WTC11 (cell line): ENCODE data around the gene MRTFA. TPM values are rescaled to one million over a fixed set of nuclear protein-coding genes. Genes with fewer than 3 reads are reported as not detected.

Experiments
- ATAC-seq: fragments of 200-7000 bp; cut with Tn5 transposase; 2 replicates; pipeline ENCODE4 v1.10.0; 2021; ENCODE audit warnings: mild to moderate bottlenecking, moderate library complexity
- CTCF ChIA-PET: fragments of 300-600 bp; sonication (Branson Sonifier 250); formaldehyde crosslinking; loops from one replicate; lab custom pipeline; 2021; ENCODE audit warnings: antibody characterized with exemption; lab: Charles Lee
- POLR2A ChIA-PET: fragments of 350-600 bp; sonication (Branson Sonifier 250); formaldehyde crosslinking; loops from one replicate; lab custom pipeline; 2021; ENCODE audit warnings: antibody characterized with exemption; lab: Charles Lee
- DNase-seq: peaks from one replicate; pipeline ENCODE4 v3.0.0; 2021; ENCODE audit warnings: low spot score
- H3K27ac Mint-ChIP-seq: 2 replicates; pipeline ENCODE4 v1.8.0; 2021; ENCODE audit warnings: mixed read lengths
- H3K27me3 Mint-ChIP-seq: 2 replicates; pipeline ENCODE4 v1.8.0; 2021; ENCODE audit warnings: low read depth, mild to moderate bottlenecking, moderate library complexity, mixed read lengths
- H3K36me3 Mint-ChIP-seq: 2 replicates; pipeline ENCODE4 v1.8.0; 2021; ENCODE audit warnings: mixed read lengths
- H3K4me1 Mint-ChIP-seq: 2 replicates; pipeline ENCODE4 v1.8.0; 2022; ENCODE audit warnings: mixed read lengths
- H3K4me3 Mint-ChIP-seq: 2 replicates; pipeline ENCODE4 v1.8.0; 2021; ENCODE audit warnings: mild to moderate bottlenecking, moderate library complexity, mixed read lengths
- H3K9me3 Mint-ChIP-seq: 2 replicates; pipeline ENCODE4 v1.8.0; 2021; ENCODE audit warnings: mixed read lengths
- JUN ChIP-seq: sonication (generic); formaldehyde crosslinking; IDR thresholded peaks from 2 replicates; pipeline ENCODE4 v1.8.0; 2023; ENCODE audit warnings: mild to moderate bottlenecking, missing genetic modification reagents
- ZNF138 ChIP-seq: sonication (generic); formaldehyde crosslinking; conservative IDR thresholded peaks from 2 replicates; pipeline ENCODE4 v1.8.1; 2022; ENCODE audit warnings: mild to moderate bottlenecking, moderate library complexity, missing genetic modification reagents
- ZNF232 ChIP-seq: sonication (generic); formaldehyde crosslinking; IDR thresholded peaks from 2 replicates; pipeline ENCODE4 v1.8.0; 2022; ENCODE audit warnings: mild to moderate bottlenecking, missing genetic modification reagents
- ZNF416 ChIP-seq: fragments of 250-450 bp; sonication (Bioruptor Pico); IDR thresholded peaks from 2 replicates; pipeline ENCODE4 v1.9.0; 2021; ENCODE audit warnings: mild to moderate bottlenecking, inconsistent platforms
- total RNA-seq: library from RNA; stranded (reverse); gene quantifications from 3 replicates; pipeline ENCODE4 v1.2.3, GENCODE V29; 2021
- TF ChIP-seq, protein P1 (sequence below): sonication (generic); formaldehyde crosslinking; IDR thresholded peaks from 2 replicates; pipeline ENCODE4 v1.8.1; 2023; ENCODE audit warnings: mild to moderate bottlenecking, missing genetic modification reagents
- TF ChIP-seq, protein P2 (sequence below): sonication (generic); formaldehyde crosslinking; IDR thresholded peaks from 2 replicates; pipeline ENCODE4 v1.8.1; 2022; ENCODE audit warnings: low read depth, missing genetic modification reagents, borderline replicate concordance
- TF ChIP-seq, protein P3 (sequence below): sonication (generic); formaldehyde crosslinking; conservative IDR thresholded peaks from 2 replicates; pipeline ENCODE4 v1.8.1; 2022; ENCODE audit warnings: mild to moderate bottlenecking, missing genetic modification reagents
- TF ChIP-seq, protein P4 (sequence below): sonication (generic); formaldehyde crosslinking; IDR thresholded peaks from 2 replicates; pipeline ENCODE4 v1.8.1; 2022; ENCODE audit warnings: low read depth, mild to moderate bottlenecking, moderate library complexity, missing genetic modification reagents, borderline replicate concordance
- TF ChIP-seq, protein P5 (sequence below): sonication (generic); formaldehyde crosslinking; IDR thresholded peaks from 2 replicates; pipeline ENCODE4 v1.8.1; 2023; ENCODE audit warnings: mild to moderate bottlenecking, missing genetic modification reagents
- TF ChIP-seq, protein P6 (sequence below): sonication (generic); formaldehyde crosslinking; conservative IDR thresholded peaks from 2 replicates; pipeline ENCODE4 v1.8.1; 2023; ENCODE audit warnings: mild to moderate bottlenecking, low read depth, missing genetic modification reagents, moderate library complexity
- TF ChIP-seq, protein P7 (sequence below): sonication (generic); formaldehyde crosslinking; IDR thresholded peaks from 2 replicates; pipeline ENCODE4 v1.8.0; 2022; ENCODE audit warnings: mild to moderate bottlenecking, missing genetic modification reagents
- TF ChIP-seq, protein P8 (sequence below): sonication (generic); formaldehyde crosslinking; IDR thresholded peaks from 2 replicates; pipeline ENCODE4 v1.8.1; 2023; ENCODE audit warnings: mild to moderate bottlenecking, missing genetic modification reagents, moderate library complexity

MRTFA gene
- total RNA-seq, 1 experiment from 2014 or later = 48.4 TPM

DNA sequence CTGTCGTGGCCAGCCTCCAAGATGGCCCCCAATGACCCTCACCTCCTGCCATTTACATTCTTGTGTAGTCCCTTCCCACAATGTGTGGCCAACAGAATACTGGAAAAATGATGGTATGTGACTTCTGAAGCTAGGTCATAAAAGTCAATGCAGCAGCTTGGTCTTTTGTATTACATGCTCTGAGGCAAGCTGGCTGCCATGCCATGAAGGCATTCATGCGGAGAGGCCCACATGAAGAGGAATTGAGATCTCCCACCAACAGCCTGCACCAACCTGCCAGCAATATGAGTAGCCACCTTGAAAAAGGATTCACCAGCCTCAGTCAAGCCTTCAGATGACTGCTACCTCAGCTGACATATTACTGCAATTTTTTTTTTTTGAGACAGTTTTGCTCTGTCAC is 4.6 kb downstream of the MRTFA start (continued):
- TF ChIP-seq, protein P1, sequence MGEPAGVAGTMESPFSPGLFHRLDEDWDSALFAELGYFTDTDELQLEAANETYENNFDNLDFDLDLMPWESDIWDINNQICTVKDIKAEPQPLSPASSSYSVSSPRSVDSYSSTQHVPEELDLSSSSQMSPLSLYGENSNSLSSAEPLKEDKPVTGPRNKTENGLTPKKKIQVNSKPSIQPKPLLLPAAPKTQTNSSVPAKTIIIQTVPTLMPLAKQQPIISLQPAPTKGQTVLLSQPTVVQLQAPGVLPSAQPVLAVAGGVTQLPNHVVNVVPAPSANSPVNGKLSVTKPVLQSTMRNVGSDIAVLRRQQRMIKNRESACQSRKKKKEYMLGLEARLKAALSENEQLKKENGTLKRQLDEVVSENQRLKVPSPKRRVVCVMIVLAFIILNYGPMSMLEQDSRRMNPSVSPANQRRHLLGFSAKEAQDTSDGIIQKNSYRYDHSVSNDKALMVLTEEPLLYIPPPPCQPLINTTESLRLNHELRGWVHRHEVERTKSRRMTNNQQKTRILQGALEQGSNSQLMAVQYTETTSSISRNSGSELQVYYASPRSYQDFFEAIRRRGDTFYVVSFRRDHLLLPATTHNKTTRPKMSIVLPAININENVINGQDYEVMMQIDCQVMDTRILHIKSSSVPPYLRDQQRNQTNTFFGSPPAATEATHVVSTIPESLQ = no peak
- TF ChIP-seq, all 79 proteins: peak for 0

DNA sequence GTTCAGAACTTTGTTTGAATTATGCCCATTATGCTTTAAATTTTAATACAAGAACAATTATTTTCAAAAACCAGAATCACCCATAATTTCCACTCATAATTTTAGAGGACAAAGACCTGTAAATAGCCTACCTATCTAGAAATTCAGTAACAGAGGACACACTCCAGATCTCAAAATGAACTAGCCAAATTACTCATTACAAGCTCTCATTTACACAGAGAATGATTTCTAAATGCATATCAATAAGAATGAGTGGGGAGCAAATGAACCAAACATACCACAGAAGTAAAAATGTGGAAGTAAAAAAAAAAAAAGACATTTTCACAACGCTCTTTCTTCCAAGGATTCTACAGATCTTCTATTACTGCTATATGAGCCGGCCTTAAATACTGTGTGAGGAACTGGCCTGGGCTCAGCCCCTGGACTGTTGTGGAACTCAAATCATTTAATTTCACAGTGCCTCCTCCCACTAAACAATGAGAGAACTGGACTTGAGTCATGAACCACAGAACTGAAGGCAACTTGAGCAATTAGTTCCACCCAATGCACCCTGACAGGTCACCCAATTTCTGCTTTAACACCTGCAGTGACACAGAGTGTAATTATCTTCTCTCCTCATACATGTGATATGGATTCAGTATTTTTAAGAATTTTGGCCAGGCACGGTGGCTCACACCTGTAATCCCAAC is 8.0 kb downstream of the MRTFA start:
- Mint-ChIP-seq H3K27ac (peak overlapping the region; percentile 78), H3K9me3 (no peaks in the 10 kb centered on the region), H3K4me1 (peaks cover 19% of the 10 kb centered on the region), H3K36me3 (no peaks in the 10 kb centered on the region), H3K4me3 (no peak overlapping the region), H3K27me3 (no peaks in the 10 kb centered on the region)
- no peak for ATAC-seq
- no peak for DNase-seq
- TF ChIP-seq, protein P2, sequence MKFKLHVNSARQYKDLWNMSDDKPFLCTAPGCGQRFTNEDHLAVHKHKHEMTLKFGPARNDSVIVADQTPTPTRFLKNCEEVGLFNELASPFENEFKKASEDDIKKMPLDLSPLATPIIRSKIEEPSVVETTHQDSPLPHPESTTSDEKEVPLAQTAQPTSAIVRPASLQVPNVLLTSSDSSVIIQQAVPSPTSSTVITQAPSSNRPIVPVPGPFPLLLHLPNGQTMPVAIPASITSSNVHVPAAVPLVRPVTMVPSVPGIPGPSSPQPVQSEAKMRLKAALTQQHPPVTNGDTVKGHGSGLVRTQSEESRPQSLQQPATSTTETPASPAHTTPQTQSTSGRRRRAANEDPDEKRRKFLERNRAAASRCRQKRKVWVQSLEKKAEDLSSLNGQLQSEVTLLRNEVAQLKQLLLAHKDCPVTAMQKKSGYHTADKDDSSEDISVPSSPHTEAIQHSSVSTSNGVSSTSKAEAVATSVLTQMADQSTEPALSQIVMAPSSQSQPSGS (CRISPR knock-in tag) = no peak
- ChIA-PET CTCF (interaction anchor here (1.2 kb wide), 1 partner anchor 192 kb away, joined by 4 read pairs; no protein-coding TSS in a partner anchor), POLR2A (no interaction called here)

DNA sequence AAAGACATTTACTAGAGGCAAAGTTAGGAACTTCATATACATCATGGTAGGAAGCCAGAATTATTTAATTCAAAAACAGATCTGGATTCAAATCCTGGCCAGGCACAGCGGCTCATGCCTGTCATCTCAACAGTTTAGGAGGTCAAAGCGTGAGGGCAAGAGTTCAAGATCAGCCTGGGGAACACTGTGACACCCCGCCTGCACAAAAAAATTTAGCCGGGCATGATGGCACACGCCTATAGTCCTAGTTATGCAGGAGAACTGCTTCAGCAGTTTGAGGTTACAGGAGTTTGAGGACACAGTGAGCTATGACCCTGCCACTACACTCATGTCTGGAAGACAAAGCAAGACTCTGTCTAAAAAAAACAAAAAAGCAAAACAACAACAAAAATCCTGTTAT is 8.9 kb downstream of the MRTFA start:
- ATAC-seq = no peak
- no peaks in the 10 kb centered on the region for H3K27me3 Mint-ChIP-seq
- H3K4me3 Mint-ChIP-seq = no peak overlapping the region
- H3K4me1 Mint-ChIP-seq = peaks cover 19% of the 10 kb centered on the region
- peaks cover 4% of the 10 kb centered on the region for H3K36me3 Mint-ChIP-seq
- DNase-seq = no peak
- POLR2A ChIA-PET = no interaction called here
- no peak for TF ChIP-seq ZNF416 (CRISPR knock-in tag)
- TF ChIP-seq, protein P3, sequence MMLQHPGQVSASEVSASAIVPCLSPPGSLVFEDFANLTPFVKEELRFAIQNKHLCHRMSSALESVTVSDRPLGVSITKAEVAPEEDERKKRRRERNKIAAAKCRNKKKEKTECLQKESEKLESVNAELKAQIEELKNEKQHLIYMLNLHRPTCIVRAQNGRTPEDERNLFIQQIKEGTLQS (CRISPR knock-in tag) = no peak
- TF ChIP-seq, all 79 proteins: peak for 0
- peaks cover 5% of the 10 kb centered on the region for H3K9me3 Mint-ChIP-seq
- H3K27ac Mint-ChIP-seq = peak overlapping the region; percentile 60
- CTCF ChIA-PET = interaction anchor here (0.5 to 1.2 kb wide), 2 partner anchors 63 to 191 kb away, joined by 3 to 4 read pairs; no protein-coding TSS in a partner anchor

DNA sequence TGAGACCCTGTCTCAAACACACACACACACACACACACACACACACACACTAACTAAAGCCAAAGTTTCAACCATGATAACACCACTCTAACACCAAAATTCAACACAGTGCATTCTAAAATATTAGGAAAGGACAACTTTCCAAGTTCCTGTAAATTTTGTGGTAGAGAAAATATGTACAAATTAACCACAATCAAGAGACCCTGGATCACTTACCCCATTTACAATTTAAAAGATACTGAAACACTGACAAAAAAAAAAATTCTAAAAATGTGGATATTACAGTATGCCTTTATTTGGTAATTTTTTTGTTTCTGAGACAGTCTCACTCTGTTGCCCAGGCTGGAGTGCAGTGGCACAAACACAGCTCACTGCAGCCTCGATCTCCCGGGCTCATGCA is 9.7 kb downstream of the MRTFA start:
- CTCF ChIA-PET = no interaction called here
- H3K9me3 Mint-ChIP-seq = peaks cover 10% of the 10 kb centered on the region
- DNase-seq (no peak), ATAC-seq (no peak)
- POLR2A ChIA-PET = no interaction called here
- no peaks in the 10 kb centered on the region for H3K27me3 Mint-ChIP-seq
- H3K36me3 Mint-ChIP-seq = peaks cover 8% of the 10 kb centered on the region
- no peak overlapping the region for H3K4me3 Mint-ChIP-seq
- H3K27ac Mint-ChIP-seq = peak overlapping the region; percentile 60; the same call in 1 of the 2 replicates
- H3K4me1 Mint-ChIP-seq = peaks cover 19% of the 10 kb centered on the region
- TF ChIP-seq JUN (no peak), ZNF138 (CRISPR knock-in tag) (no peak), ZNF232 (no peak)
- TF ChIP-seq, protein P4, sequence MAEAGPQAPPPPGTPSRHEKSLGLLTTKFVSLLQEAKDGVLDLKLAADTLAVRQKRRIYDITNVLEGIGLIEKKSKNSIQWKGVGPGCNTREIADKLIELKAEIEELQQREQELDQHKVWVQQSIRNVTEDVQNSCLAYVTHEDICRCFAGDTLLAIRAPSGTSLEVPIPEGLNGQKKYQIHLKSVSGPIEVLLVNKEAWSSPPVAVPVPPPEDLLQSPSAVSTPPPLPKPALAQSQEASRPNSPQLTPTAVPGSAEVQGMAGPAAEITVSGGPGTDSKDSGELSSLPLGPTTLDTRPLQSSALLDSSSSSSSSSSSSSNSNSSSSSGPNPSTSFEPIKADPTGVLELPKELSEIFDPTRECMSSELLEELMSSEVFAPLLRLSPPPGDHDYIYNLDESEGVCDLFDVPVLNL (CRISPR knock-in tag) = no peak
- TF ChIP-seq, protein P3 (CRISPR knock-in tag) = no peak
- TF ChIP-seq, protein P5, sequence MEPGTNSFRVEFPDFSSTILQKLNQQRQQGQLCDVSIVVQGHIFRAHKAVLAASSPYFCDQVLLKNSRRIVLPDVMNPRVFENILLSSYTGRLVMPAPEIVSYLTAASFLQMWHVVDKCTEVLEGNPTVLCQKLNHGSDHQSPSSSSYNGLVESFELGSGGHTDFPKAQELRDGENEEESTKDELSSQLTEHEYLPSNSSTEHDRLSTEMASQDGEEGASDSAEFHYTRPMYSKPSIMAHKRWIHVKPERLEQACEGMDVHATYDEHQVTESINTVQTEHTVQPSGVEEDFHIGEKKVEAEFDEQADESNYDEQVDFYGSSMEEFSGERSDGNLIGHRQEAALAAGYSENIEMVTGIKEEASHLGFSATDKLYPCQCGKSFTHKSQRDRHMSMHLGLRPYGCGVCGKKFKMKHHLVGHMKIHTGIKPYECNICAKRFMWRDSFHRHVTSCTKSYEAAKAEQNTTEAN = no peak
- TF ChIP-seq, protein P6, sequence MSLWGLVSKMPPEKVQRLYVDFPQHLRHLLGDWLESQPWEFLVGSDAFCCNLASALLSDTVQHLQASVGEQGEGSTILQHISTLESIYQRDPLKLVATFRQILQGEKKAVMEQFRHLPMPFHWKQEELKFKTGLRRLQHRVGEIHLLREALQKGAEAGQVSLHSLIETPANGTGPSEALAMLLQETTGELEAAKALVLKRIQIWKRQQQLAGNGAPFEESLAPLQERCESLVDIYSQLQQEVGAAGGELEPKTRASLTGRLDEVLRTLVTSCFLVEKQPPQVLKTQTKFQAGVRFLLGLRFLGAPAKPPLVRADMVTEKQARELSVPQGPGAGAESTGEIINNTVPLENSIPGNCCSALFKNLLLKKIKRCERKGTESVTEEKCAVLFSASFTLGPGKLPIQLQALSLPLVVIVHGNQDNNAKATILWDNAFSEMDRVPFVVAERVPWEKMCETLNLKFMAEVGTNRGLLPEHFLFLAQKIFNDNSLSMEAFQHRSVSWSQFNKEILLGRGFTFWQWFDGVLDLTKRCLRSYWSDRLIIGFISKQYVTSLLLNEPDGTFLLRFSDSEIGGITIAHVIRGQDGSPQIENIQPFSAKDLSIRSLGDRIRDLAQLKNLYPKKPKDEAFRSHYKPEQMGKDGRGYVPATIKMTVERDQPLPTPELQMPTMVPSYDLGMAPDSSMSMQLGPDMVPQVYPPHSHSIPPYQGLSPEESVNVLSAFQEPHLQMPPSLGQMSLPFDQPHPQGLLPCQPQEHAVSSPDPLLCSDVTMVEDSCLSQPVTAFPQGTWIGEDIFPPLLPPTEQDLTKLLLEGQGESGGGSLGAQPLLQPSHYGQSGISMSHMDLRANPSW (CRISPR knock-in tag) = no peak
- TF ChIP-seq, protein P7, sequence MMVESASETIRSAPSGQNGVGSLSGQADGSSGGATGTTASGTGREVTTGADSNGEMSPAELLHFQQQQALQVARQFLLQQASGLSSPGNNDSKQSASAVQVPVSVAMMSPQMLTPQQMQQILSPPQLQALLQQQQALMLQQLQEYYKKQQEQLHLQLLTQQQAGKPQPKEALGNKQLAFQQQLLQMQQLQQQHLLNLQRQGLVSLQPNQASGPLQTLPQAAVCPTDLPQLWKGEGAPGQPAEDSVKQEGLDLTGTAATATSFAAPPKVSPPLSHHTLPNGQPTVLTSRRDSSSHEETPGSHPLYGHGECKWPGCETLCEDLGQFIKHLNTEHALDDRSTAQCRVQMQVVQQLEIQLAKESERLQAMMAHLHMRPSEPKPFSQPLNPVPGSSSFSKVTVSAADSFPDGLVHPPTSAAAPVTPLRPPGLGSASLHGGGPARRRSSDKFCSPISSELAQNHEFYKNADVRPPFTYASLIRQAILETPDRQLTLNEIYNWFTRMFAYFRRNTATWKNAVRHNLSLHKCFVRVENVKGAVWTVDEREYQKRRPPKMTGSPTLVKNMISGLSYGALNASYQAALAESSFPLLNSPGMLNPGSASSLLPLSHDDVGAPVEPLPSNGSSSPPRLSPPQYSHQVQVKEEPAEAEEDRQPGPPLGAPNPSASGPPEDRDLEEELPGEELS (CRISPR knock-in tag) = no peak
- TF ChIP-seq, protein P8, sequence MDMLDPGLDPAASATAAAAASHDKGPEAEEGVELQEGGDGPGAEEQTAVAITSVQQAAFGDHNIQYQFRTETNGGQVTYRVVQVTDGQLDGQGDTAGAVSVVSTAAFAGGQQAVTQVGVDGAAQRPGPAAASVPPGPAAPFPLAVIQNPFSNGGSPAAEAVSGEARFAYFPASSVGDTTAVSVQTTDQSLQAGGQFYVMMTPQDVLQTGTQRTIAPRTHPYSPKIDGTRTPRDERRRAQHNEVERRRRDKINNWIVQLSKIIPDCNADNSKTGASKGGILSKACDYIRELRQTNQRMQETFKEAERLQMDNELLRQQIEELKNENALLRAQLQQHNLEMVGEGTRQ (CRISPR knock-in tag) = no peak
